Measurements from ENCODE around the gene PMEPA1.

The PMEPA1 gene

DNA sequence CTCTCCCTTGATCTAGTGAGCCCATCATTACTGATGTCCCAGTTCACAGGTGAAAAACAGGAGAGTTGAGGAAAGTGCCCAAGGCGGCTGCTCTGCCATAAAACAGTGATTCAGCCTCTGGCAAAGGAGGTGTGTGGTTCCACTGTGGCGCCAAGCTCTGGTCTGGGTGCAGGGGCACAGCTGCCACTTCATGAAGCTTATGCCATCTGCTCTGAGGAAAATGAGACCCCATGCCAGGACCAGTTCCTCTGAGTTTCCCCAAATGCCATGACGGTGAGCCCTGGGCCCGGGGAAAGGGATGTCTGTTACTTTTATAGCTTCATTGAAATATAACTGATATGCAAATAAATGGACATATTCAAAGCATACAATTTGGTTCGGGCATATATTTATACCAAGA, 55.9 kb downstream of the PMEPA1 start:
- TF ChIP-seq, protein P1, sequence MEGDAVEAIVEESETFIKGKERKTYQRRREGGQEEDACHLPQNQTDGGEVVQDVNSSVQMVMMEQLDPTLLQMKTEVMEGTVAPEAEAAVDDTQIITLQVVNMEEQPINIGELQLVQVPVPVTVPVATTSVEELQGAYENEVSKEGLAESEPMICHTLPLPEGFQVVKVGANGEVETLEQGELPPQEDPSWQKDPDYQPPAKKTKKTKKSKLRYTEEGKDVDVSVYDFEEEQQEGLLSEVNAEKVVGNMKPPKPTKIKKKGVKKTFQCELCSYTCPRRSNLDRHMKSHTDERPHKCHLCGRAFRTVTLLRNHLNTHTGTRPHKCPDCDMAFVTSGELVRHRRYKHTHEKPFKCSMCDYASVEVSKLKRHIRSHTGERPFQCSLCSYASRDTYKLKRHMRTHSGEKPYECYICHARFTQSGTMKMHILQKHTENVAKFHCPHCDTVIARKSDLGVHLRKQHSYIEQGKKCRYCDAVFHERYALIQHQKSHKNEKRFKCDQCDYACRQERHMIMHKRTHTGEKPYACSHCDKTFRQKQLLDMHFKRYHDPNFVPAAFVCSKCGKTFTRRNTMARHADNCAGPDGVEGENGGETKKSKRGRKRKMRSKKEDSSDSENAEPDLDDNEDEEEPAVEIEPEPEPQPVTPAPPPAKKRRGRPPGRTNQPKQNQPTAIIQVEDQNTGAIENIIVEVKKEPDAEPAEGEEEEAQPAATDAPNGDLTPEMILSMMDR (IDR thresholded peaks at IDR 0.05; ENCODE audit: low read depth, low read length), result no peak
- no peak for DNase-seq (ENCODE audit: extremely low read depth, low read depth)

DNA sequence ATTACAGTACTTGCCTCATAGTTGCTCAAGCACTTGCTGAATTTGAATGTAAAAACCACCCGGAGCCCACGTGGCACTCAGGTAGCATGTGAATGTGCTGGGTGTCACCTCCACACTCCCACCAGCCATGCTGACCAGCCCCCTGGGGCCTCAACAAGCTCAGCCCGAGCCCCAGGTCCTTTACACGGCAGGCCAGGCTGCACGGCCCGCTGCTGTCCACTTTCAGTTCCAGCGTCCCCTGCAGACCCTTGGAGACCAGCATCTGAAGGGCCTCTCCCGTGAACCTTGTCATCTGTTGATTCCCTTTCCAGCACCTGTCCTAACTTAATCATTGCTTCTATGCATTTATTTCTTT, 56.3 kb downstream of the PMEPA1 start:
- TF ChIP-seq, protein P1 (IDR thresholded peaks at IDR 0.05; ENCODE audit: low read depth, low read length), result no peak
- DNase-seq (ENCODE audit: extremely low read depth, low read depth), result no peak

GRCh38 chr20:57652606-57653545, 56.9 kb downstream of the PMEPA1 start:
- no peak for DNase-seq (ENCODE audit: extremely low read depth, low read depth)
- TF ChIP-seq, protein P1 (IDR thresholded peaks at IDR 0.05; ENCODE audit: low read depth, low read length), result no peak

DNA sequence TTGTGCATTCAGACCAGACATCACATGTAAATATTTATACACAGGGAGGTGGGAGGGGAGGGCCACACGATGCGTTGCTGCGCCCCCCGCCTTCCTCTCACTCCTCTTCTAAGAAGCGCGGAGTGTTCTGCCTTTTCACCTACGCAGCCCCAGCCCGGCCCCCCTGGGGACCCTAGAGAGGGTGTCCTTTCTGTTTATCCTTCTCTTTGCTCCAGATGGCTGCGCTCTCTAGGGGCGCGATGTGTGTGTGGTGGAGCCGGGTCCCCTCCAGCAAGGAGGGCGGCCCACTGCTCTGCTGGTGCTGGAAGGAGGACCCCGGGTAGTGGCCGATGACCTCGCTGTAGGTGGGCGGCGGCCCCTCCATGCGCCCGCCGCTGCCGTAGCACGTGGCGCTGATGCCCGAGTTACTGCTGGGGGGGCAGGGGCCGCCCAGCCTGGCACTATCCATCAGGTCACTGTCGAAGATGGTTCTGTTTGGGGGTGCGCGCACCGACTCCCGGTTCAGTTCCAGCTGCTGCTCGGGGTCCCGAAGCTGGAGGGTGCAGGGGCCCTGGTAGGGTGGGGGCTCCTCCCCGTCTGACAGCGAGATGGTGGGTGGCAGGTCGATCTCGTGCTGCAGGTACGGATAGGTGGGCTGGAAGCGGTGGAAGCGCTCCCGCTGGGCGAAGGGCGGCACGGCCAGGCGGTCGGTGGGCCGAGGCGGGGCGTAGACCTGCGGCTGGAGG, 57.8 kb downstream of the PMEPA1 start:
- DNase-seq (ENCODE audit: extremely low read depth, low read depth), result no peak

GRCh38 chr20:57650756-57651483, 58.9 kb downstream of the PMEPA1 start:
- TF ChIP-seq, protein P1 (IDR thresholded peaks at IDR 0.05; ENCODE audit: low read depth, low read length), result no peak
- DNase-seq (ENCODE audit: extremely low read depth, low read depth), result no peak

More for the DNA sequence above, 57.8 kb downstream of the PMEPA1 start:
- TF ChIP-seq, protein P1 (IDR thresholded peaks at IDR 0.05; ENCODE audit: low read depth, low read length), result no peak

- DNase-seq (ENCODE audit: extremely low read depth, low read depth), result no peak
- TF ChIP-seq, protein P1 (IDR thresholded peaks at IDR 0.05; ENCODE audit: low read depth, low read length), result no peak
These were observed 59.5 kb downstream of the PMEPA1 start for GRCh38 chr20:57650266-57650665.

Measured in AG09319 (cell line).